ENCODE measurements around the gene TMEM238.

The TMEM238 gene

GRCh38 chr19:55369653-55370304 lies 14.3 kb downstream of the TMEM238 start:
- H3K36me3 ChIP-seq = no peaks in the 10 kb centered on the region
- peak; percentile 83 for DNase-seq
- no peaks in the 10 kb centered on the region for H3K9me3 ChIP-seq (ENCODE audit: severe bottlenecking)
- TF ChIP-seq, protein P1, sequence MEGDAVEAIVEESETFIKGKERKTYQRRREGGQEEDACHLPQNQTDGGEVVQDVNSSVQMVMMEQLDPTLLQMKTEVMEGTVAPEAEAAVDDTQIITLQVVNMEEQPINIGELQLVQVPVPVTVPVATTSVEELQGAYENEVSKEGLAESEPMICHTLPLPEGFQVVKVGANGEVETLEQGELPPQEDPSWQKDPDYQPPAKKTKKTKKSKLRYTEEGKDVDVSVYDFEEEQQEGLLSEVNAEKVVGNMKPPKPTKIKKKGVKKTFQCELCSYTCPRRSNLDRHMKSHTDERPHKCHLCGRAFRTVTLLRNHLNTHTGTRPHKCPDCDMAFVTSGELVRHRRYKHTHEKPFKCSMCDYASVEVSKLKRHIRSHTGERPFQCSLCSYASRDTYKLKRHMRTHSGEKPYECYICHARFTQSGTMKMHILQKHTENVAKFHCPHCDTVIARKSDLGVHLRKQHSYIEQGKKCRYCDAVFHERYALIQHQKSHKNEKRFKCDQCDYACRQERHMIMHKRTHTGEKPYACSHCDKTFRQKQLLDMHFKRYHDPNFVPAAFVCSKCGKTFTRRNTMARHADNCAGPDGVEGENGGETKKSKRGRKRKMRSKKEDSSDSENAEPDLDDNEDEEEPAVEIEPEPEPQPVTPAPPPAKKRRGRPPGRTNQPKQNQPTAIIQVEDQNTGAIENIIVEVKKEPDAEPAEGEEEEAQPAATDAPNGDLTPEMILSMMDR (IDR thresholded peaks at IDR 0.05; ENCODE audit: low read depth, low read length) = no peak
- H3K27me3 ChIP-seq (ENCODE audit: insufficient read depth, low read depth, severe bottlenecking) = no peaks in the 10 kb centered on the region
- peak overlapping the region; percentile 63 for H3K4me3 ChIP-seq (ENCODE audit: low read depth, low read length)
- H3K27ac ChIP-seq = no peak overlapping the region

- no peaks in the 10 kb centered on the region for H3K27me3 ChIP-seq (ENCODE audit: insufficient read depth, low read depth, severe bottlenecking)
- TF ChIP-seq, protein P1 (IDR thresholded peaks at IDR 0.05; ENCODE audit: low read depth, low read length) = no peak
- DNase-seq = peak; percentile 42
- H3K4me3 ChIP-seq (ENCODE audit: low read depth, low read length) = peak overlapping the region; percentile 51
- no peak overlapping the region for H3K27ac ChIP-seq
- no peaks in the 10 kb centered on the region for H3K9me3 ChIP-seq (ENCODE audit: severe bottlenecking)
- H3K36me3 ChIP-seq = no peaks in the 10 kb centered on the region
Measured at GRCh38 chr19:55368701-55369563, 15.2 kb downstream of the TMEM238 start.

- no peaks in the 10 kb centered on the region for H3K9me3 ChIP-seq (ENCODE audit: severe bottlenecking)
- TF ChIP-seq, protein P1 (IDR thresholded peaks at IDR 0.05; ENCODE audit: low read depth, low read length) = no peak
- no peaks in the 10 kb centered on the region for H3K36me3 ChIP-seq
- no peak for DNase-seq
- no peak overlapping the region for H3K4me3 ChIP-seq (ENCODE audit: low read depth, low read length)
- no peaks in the 10 kb centered on the region for H3K27me3 ChIP-seq (ENCODE audit: insufficient read depth, low read depth, severe bottlenecking)
- H3K27ac ChIP-seq = no peak overlapping the region
Measured at GRCh38 chr19:55368106-55368505, 16.0 kb downstream of the TMEM238 start.

- H3K4me3 ChIP-seq (ENCODE audit: low read depth, low read length) = no peak overlapping the region
- TF ChIP-seq, protein P1 (IDR thresholded peaks at IDR 0.05; ENCODE audit: low read depth, low read length) = no peak
- no peak overlapping the region for H3K27ac ChIP-seq
- DNase-seq = no peak
- no peaks in the 10 kb centered on the region for H3K27me3 ChIP-seq (ENCODE audit: insufficient read depth, low read depth, severe bottlenecking)
- no peaks in the 10 kb centered on the region for H3K9me3 ChIP-seq (ENCODE audit: severe bottlenecking)
- H3K36me3 ChIP-seq = no peaks in the 10 kb centered on the region
Measured at GRCh38 chr19:55366790-55367189, 17.3 kb downstream of the TMEM238 start.

- DNase-seq = no peak
- no peaks in the 10 kb centered on the region for H3K27me3 ChIP-seq (ENCODE audit: insufficient read depth, low read depth, severe bottlenecking)
- TF ChIP-seq, protein P1 (IDR thresholded peaks at IDR 0.05; ENCODE audit: low read depth, low read length) = no peak
- H3K4me3 ChIP-seq (ENCODE audit: low read depth, low read length) = no peak overlapping the region
- H3K27ac ChIP-seq = no peak overlapping the region
- no peaks in the 10 kb centered on the region for H3K36me3 ChIP-seq
- no peaks in the 10 kb centered on the region for H3K9me3 ChIP-seq (ENCODE audit: severe bottlenecking)
Measured at GRCh38 chr19:55365964-55366363, 18.1 kb downstream of the TMEM238 start.
